PC-9 (cell line): Measurements from ENCODE around the gene ZFPM1.

Experiments used
- CTCF ChIP-seq: fragments of 200-600 bp; sonication (generic); conservative IDR thresholded peaks from 2 replicates; pipeline ENCODE4 v1.6.1; 2017; ENCODE audit warnings: mixed run types, antibody characterized with exemption, mild to moderate bottlenecking, moderate library complexity
- EZH2 ChIP-seq: fragments of 200-600 bp; sonication (generic); IDR thresholded peaks from 2 replicates; pipeline ENCODE4 v1.8.0; 2017; ENCODE audit warnings: antibody characterized with exemption, low read depth

- TF ChIP-seq CTCF (no peak), EZH2 (no peak)
Measured at GRCh38 chr16:88421871-88422433, 31.1 kb upstream of the ZFPM1 start.
